Esophagus muscularis mucosa (tissue), 4 donors: ENCODE results near the gene SPIN1. TPM values are rescaled to one million over a fixed set of nuclear protein-coding genes. Genes with fewer than 3 reads are reported as not detected.

ENCODE experiments used
- DNase-seq: peaks from one replicate; pipeline ENCODE4 v3.0.0-alpha.2; 2017; ENCODE audit errors: extremely low spot score
- H3K27ac ChIP-seq, 4 donors: fragments of 200-600 bp; sonication (generic); replicated peaks in 1 of 4; 1 replicate in 3 of 4; 2 replicates in 1 of 4; pipeline ENCODE4 v1.5.1; 2016 to 2019; ENCODE audit warnings: mild to moderate bottlenecking in 1 of 4
- H3K27me3 ChIP-seq, 4 donors: fragments of 200-600 bp; sonication (generic); one replicate each; pipeline versions ENCODE4 v1.5.1 to v1.6.0; 2016 to 2019
- H3K36me3 ChIP-seq, 4 donors: fragments of 200-600 bp; sonication (generic); one replicate each; pipeline ENCODE4 v1.5.1; 2016 to 2019
- H3K4me1 ChIP-seq, 4 donors: fragments of 200-600 bp; sonication (generic); one replicate each; pipeline ENCODE4 v1.5.1; 2016 to 2019
- H3K4me3 ChIP-seq, 4 donors: fragments of 200-600 bp; sonication (generic); 1 replicate in 2 of 4; 2 replicates in 2 of 4; pipeline ENCODE4 v1.5.1; 2016 to 2019; ENCODE audit warnings: mild to moderate bottlenecking in 4 of 4, moderate library complexity in 1 of 4
- H3K9me3 ChIP-seq, 4 donors: fragments of 200-600 bp; sonication (generic); 1 replicate in 3 of 4; 2 replicates in 1 of 4; pipeline ENCODE4 v1.5.1; 2016 to 2019
- CTCF ChIP-seq, 3 experiments: fragments of 200-600 bp in 2 of 3; fragments of 450-650 bp in 1 of 3; sonication (generic) in 2 of 3; IDR thresholded peaks; one replicate each; pipeline ENCODE4 v1.5.1; 2017 to 2019; ENCODE audit warnings: antibody characterized with exemption in 3 of 3, mild to moderate bottlenecking in 2 of 3, moderate library complexity in 1 of 3
- EP300 ChIP-seq: sonication (generic); formaldehyde crosslinking; IDR thresholded peaks from one replicate; pipeline ENCODE4 v1.6.1; 2017; ENCODE audit warnings: antibody characterized with exemption
- POLR2A ChIP-seq: fragments of 450-650 bp; IDR thresholded peaks from one replicate; pipeline ENCODE4 v1.6.1; 2017; ENCODE audit warnings: antibody characterized with exemption, moderate library complexity, mild to moderate bottlenecking, low read depth
- POLR2AphosphoS5 ChIP-seq, 2 donors: sonication (generic); formaldehyde crosslinking; IDR thresholded peaks; one replicate each; pipeline ENCODE4 v1.6.1; 2017; ENCODE audit warnings: antibody characterized with exemption in 2 of 2
- WGBS: methylation state at CpG from one replicate; pipeline ENCODE4 v1.1.5; 2018; 5-methylcytosine and 5-hydroxymethylcytosine counted together
- intact Hi-C: fragments of 100-400 bp; cut with DNase I; formaldehyde crosslinking; loops from one replicate; pipeline ENCODE4 v1.15.1; 2023
- total RNA-seq, 4 donors: library from RNA; depleted of rRNA; stranded (reverse); fragments of >200 nt; gene quantifications; one replicate each; pipeline versions ENCODE4 v1.1.0 to v1.2.1, GENCODE V29; 2016

SPIN1 gene
- total RNA-seq, 4 donors from 2014 or later, result 68.5 to 100 (median 81.5) TPM

GRCh38 chr9:88363661-88364060 lies 24.6 kb upstream of the SPIN1 start:
- WGBS, result 71% methylated on average over 1 of the region's 1 CpG
- intact Hi-C loops, result no loop called here
- H3K9me3 ChIP-seq, result peaks cover 0 to 7% (median 0%) of the 10 kb centered on the region in 4 donors

GRCh38 chr9:88364706-88365105 lies 23.5 kb upstream of the SPIN1 start:
- Histone ChIP-seq H3K27ac (no peak overlapping the region), H3K4me1 (no peaks in the 10 kb centered on the region), H3K36me3 (no peaks in the 10 kb centered on the region), H3K9me3 (peaks cover 0 to 7% (median 0%) of the 10 kb centered on the region in 4 donors), H3K4me3 (no peak overlapping the region), H3K27me3 (peaks cover 0 to 8% (median 0%) of the 10 kb centered on the region in 4 donors)
- TF ChIP-seq EP300 (no peak), POLR2A (no peak), POLR2AphosphoS5 (IDR thresholded peaks at IDR 0.05) (no peak), CTCF (IDR thresholded peaks at IDR 0.05) (no peak)
- 93% methylated on average over 2 of the region's 2 CpGs for WGBS
- no peak for DNase-seq
- intact Hi-C loops, result no loop called here

More at GRCh38 chr9:88363661-88364060, 24.6 kb upstream of the SPIN1 start:
- Histone ChIP-seq H3K36me3 (no peaks in the 10 kb centered on the region), H3K4me1 (no peaks in the 10 kb centered on the region), H3K27ac (no peak overlapping the region), H3K4me3 (no peak overlapping the region), H3K27me3 (peaks cover 0 to 8% (median 0%) of the 10 kb centered on the region in 4 donors)
- TF ChIP-seq POLR2A (no peak), POLR2AphosphoS5 (IDR thresholded peaks at IDR 0.05) (no peak), EP300 (no peak), CTCF (IDR thresholded peaks at IDR 0.05) (no peak)
- no peak for DNase-seq

GRCh38 chr9:88370346-88370745 lies 17.9 kb upstream of the SPIN1 start:
- H3K9me3 ChIP-seq, result peaks cover 0 to 7% (median 0%) of the 10 kb centered on the region in 4 donors
- DNase-seq, result no peak
- H3K4me1 ChIP-seq, result no peaks in the 10 kb centered on the region
- H3K27me3 ChIP-seq, result no peaks in the 10 kb centered on the region
- intact Hi-C loops, result no loop called here
- TF ChIP-seq POLR2AphosphoS5 (IDR thresholded peaks at IDR 0.05) (no peak), CTCF (IDR thresholded peaks at IDR 0.05) (no peak), POLR2A (no peak), EP300 (no peak)
- H3K36me3 ChIP-seq, result no peaks in the 10 kb centered on the region
- no peak overlapping the region for H3K27ac ChIP-seq
- no peak overlapping the region for H3K4me3 ChIP-seq

- no peak for DNase-seq
- no peaks in the 10 kb centered on the region for H3K4me1 ChIP-seq
- H3K4me3 ChIP-seq, result no peak overlapping the region
- intact Hi-C loops, result no loop called here
- H3K27me3 ChIP-seq, result no peaks in the 10 kb centered on the region
- no peak overlapping the region for H3K27ac ChIP-seq
- no peaks in the 10 kb centered on the region for H3K36me3 ChIP-seq
- 63% methylated on average over 2 of the region's 2 CpGs for WGBS
- H3K9me3 ChIP-seq, result peaks cover 0 to 7% (median 1%) of the 10 kb centered on the region in 4 donors
- TF ChIP-seq CTCF (IDR thresholded peaks at IDR 0.05) (no peak), POLR2AphosphoS5 (IDR thresholded peaks at IDR 0.05) (no peak), POLR2A (no peak), EP300 (no peak)
Measured at GRCh38 chr9:88372103-88372654, 16.1 kb upstream of the SPIN1 start.

GRCh38 chr9:88373045-88373444 lies 15.2 kb upstream of the SPIN1 start:
- Histone ChIP-seq H3K9me3 (peaks cover 0 to 6% (median 3%) of the 10 kb centered on the region in 4 donors), H3K4me1 (no peaks in the 10 kb centered on the region), H3K36me3 (no peaks in the 10 kb centered on the region), H3K4me3 (no peak overlapping the region), H3K27ac (no peak overlapping the region), H3K27me3 (no peaks in the 10 kb centered on the region)
- DNase-seq, result no peak
- intact Hi-C loops, result no loop called here
- no peak for TF ChIP-seq CTCF (IDR thresholded peaks at IDR 0.05)
- TF ChIP-seq EP300, result no peak
- no peak for TF ChIP-seq POLR2AphosphoS5 (IDR thresholded peaks at IDR 0.05)
- TF ChIP-seq POLR2A, result no peak
- 84% methylated on average over 5 of the region's 5 CpGs for WGBS
